ENCODE data around the gene SNRPB.

SNRPB gene

DNA sequence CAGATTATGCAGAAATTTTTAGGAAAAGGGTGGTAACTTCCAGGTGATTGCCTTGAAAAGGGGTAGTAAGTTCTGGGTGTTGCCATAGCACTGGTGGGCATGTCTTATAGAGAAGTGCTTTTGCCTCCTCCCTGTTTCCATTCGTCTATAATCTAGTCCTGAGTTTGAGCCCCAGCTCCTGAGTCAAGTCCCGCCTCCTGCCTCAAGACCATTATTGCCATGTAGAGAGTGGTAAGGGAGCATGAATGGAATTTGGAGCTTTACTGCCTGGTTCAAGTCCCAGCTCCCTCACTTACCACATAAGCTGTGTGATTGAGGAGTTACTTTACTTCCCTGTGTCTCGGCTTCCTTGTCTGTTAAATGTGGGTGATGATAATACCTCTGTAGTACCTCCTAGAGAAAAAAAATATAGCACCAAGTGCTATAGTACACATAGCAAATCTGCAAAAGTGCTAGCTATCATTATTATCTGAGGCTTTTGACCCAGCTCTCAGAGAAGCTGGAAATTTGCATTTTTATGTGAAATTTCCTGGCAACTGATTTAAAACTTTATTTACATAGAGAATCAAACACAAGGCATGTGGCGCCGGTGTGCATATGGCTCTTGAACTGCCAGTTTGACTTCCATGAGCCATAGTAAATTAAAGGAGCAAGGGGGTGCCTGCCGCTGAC lies 53.9 kb downstream of the SNRPB start:
- no peaks in the 10 kb centered on the region for H3K36me3 Mint-ChIP-seq
- H3K9me3 Mint-ChIP-seq, result no peaks in the 10 kb centered on the region
- H3K27ac Mint-ChIP-seq, result no peak overlapping the region
- no peak for ATAC-seq
- H3K4me3 Mint-ChIP-seq, result no peak overlapping the region
- no peaks in the 10 kb centered on the region for H3K4me1 Mint-ChIP-seq
- DNase-seq (ENCODE audit: low spot score in 2 of 2), result no peak
